Measurements from ENCODE around the gene BTRC. TPM values are rescaled to one million over a fixed set of nuclear protein-coding genes. Genes with fewer than 3 reads are reported as not detected.

The BTRC gene
- total and polyA plus RNA-seq, 7 donors: 2.4 to 32.6 (median 9.4) TPM

GRCh38 chr10:101425535-101425934 lies 71.6 kb downstream of the BTRC start:
- Histone ChIP-seq H3K27ac (no peak overlapping the region), H3K9me3 (no peaks in the 10 kb centered on the region), H3K4me1 (no peaks in the 10 kb centered on the region), H3K36me3 (no peaks in the 10 kb centered on the region), H3K27me3 (no peaks in the 10 kb centered on the region), H3K4me3 (no peak overlapping the region)
- WGBS, 2 donors: 46 to 72% methylated on average over 4 of the region's 4 CpGs
- intact Hi-C loops (cut with DNase I): no loop called here
- no peak for DNase-seq
- no peak for TF ChIP-seq POLR2A (IDR thresholded peaks at IDR 0.05)
- TF ChIP-seq EP300 (IDR thresholded peaks at IDR 0.05): no peak
- TF ChIP-seq POLR2AphosphoS5 (IDR thresholded peaks at IDR 0.05): no peak
- TF ChIP-seq CTCF (IDR thresholded peaks at IDR 0.05): no peak

GRCh38 chr10:101428036-101428435 lies 74.1 kb downstream of the BTRC start:
- Histone ChIP-seq H3K36me3 (no peaks in the 10 kb centered on the region), H3K4me3 (no peak overlapping the region), H3K27me3 (no peaks in the 10 kb centered on the region), H3K4me1 (no peaks in the 10 kb centered on the region), H3K27ac (no peak overlapping the region), H3K9me3 (no peaks in the 10 kb centered on the region)
- no peak for DNase-seq
- intact Hi-C loops (cut with DNase I): no loop called here
- WGBS, 2 donors: 94 to 96% methylated on average over 3 of the region's 3 CpGs
- TF ChIP-seq EP300 (IDR thresholded peaks at IDR 0.05) (no peak), POLR2A (IDR thresholded peaks at IDR 0.05) (no peak), POLR2AphosphoS5 (IDR thresholded peaks at IDR 0.05) (no peak), CTCF (IDR thresholded peaks at IDR 0.05) (no peak)

GRCh38 chr10:101429423-101429822 lies 75.5 kb downstream of the BTRC start:
- WGBS, 2 donors: 61 to 64% methylated on average over 3 of the region's 3 CpGs
- Histone ChIP-seq H3K9me3 (no peaks in the 10 kb centered on the region), H3K36me3 (no peaks in the 10 kb centered on the region), H3K27me3 (no peaks in the 10 kb centered on the region), H3K4me1 (no peaks in the 10 kb centered on the region), H3K4me3 (no peak overlapping the region), H3K27ac (no peak overlapping the region)
- TF ChIP-seq EP300 (IDR thresholded peaks at IDR 0.05): no peak
- no peak for TF ChIP-seq POLR2A (IDR thresholded peaks at IDR 0.05)
- TF ChIP-seq CTCF (IDR thresholded peaks at IDR 0.05): no peak
- no peak for TF ChIP-seq POLR2AphosphoS5 (IDR thresholded peaks at IDR 0.05)
- no peak for DNase-seq
- intact Hi-C loops (cut with DNase I): no loop called here

- Histone ChIP-seq H3K36me3 (no peaks in the 10 kb centered on the region), H3K27me3 (no peaks in the 10 kb centered on the region), H3K4me3 (no peak overlapping the region), H3K4me1 (no peaks in the 10 kb centered on the region), H3K27ac (no peak overlapping the region), H3K9me3 (no peaks in the 10 kb centered on the region)
- no peak for TF ChIP-seq POLR2AphosphoS5 (IDR thresholded peaks at IDR 0.05)
- no peak for TF ChIP-seq POLR2A (IDR thresholded peaks at IDR 0.05)
- TF ChIP-seq CTCF (IDR thresholded peaks at IDR 0.05): no peak
- TF ChIP-seq EP300 (IDR thresholded peaks at IDR 0.05): no peak
- no peak for DNase-seq
- intact Hi-C loops (cut with DNase I): no loop called here
- 98% methylated on average over 6 of the region's 6 CpGs for WGBS, 2 donors
These were observed 82.3 kb downstream of the BTRC start for GRCh38 chr10:101436302-101436701.

GRCh38 chr10:101438881-101439391 lies 85.0 kb downstream of the BTRC start:
- H3K4me3 ChIP-seq: no peak overlapping the region
- H3K4me1 ChIP-seq: no peaks in the 10 kb centered on the region
- WGBS, 2 donors: 79 to 87% methylated on average over 5 of the region's 5 CpGs
- TF ChIP-seq CTCF (IDR thresholded peaks at IDR 0.05) (no peak), EP300 (IDR thresholded peaks at IDR 0.05) (no peak), POLR2A (IDR thresholded peaks at IDR 0.05) (no peak), POLR2AphosphoS5 (IDR thresholded peaks at IDR 0.05) (no peak)
- intact Hi-C loops (cut with DNase I): no loop called here
- no peak overlapping the region for H3K27ac ChIP-seq
- no peaks in the 10 kb centered on the region for H3K27me3 ChIP-seq
- H3K36me3 ChIP-seq: no peaks in the 10 kb centered on the region
- no peaks in the 10 kb centered on the region for H3K9me3 ChIP-seq
- no peak for DNase-seq

All from sigmoid colon (tissue), 7 donors.